GM12864 (cell line): ENCODE results near the gene FSD1.

ENCODE experiments used
- DNase-seq: peaks from one replicate; pipeline ENCODE4 v3.0.0-alpha.2; 2011; ENCODE audit warnings: low read depth
- H3K4me3 ChIP-seq: 2 replicates; pipeline ENCODE4 v1.5.1; 2011; ENCODE audit warnings: mild to moderate bottlenecking, low read depth, low read length, control low read depth
- CTCF ChIP-seq: IDR thresholded peaks from 2 replicates; pipeline ENCODE4 v1.5.1; 2011; ENCODE audit warnings: low read depth, mild to moderate bottlenecking, moderate library complexity, low read length, control low read depth, inconsistent platforms; ENCODE audit errors: missing control alignments

The FSD1 gene

GRCh38 chr19:4360641-4361151 lies 56.3 kb downstream of the FSD1 start:
- no peak for DNase-seq
- H3K4me3 ChIP-seq: no peak overlapping the region
- TF ChIP-seq CTCF: no peak

- TF ChIP-seq CTCF: no peak
- H3K4me3 ChIP-seq: no peak overlapping the region
- DNase-seq: no peak
Observed at GRCh38 chr19:4361152-4362046, 57.0 kb downstream of the FSD1 start.

- no peak for TF ChIP-seq CTCF
- DNase-seq: no peak
- H3K4me3 ChIP-seq: no peak overlapping the region
Observed at GRCh38 chr19:4362101-4362828, 57.9 kb downstream of the FSD1 start.

GRCh38 chr19:4362831-4363545 lies 58.6 kb downstream of the FSD1 start:
- no peak overlapping the region for H3K4me3 ChIP-seq
- no peak for DNase-seq
- peak; percentile 10 for TF ChIP-seq CTCF

- no peak for DNase-seq
- TF ChIP-seq CTCF: no peak
- no peak overlapping the region for H3K4me3 ChIP-seq
Observed at GRCh38 chr19:4363571-4364304, 59.3 kb downstream of the FSD1 start.

- no peak for DNase-seq
- no peak for TF ChIP-seq CTCF
- H3K4me3 ChIP-seq: no peak overlapping the region
Observed at GRCh38 chr19:4365341-4365740, 60.9 kb downstream of the FSD1 start.
